Cerebellar nuclear complex (tissue), 1 donor: ENCODE data around the gene GARRE1.
"Not testable (repeated sequence)": the region's sequence is repeated elsewhere in the genome, so short reads cannot be mapped to it uniquely, and the experiment has no call there.

Experiments
- DNase-seq, 2 experiments: peaks; one replicate each; lab custom pipeline; 2025; lab: John Stamatoyannopoulos, UW

The GARRE1 gene

DNA sequence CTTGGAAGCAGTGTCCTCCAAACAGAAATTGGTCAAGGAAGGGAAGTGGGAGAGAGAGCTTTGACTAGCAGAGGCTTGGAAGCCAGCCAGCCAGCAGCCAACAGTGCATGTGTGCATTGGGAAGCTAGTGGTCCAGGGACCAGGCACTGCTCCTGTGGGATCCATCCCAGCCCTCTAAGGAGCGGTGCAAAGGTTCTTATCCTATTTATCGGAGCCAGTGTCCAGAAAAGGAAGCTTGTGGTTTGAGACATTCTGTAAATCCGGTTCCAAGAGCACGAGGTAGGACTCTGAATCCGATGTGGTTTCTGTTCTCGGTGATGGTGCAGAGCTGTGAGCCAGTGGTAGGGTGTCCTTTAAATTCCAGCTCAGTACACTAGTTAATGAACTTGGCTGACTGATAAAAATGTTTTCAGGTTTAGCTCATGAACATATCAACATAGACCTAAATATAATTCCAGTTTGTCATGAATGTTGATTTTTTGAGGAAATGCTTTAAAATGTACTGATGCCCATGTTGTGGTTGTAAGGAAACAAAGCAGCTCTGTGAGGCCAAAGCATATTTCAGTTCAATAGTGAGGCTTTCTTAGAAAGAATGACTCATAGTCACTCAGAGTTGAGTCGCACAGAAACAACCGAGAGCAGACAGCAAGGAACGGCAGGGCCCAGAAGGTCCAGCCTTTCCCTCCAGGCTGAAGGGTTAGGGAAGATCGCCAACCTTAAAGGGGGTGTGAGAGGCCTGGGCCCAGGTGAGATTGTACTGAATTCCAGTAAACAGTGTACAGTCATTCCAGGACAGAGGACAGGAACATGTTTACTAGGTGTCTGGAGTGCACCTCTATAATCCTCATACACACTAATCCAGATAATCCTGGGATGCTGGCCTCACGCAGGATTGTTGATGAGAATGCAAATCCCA, 21.5 kb upstream of the GARRE1 start:
- DNase-seq, result no peak

- DNase-seq, result no peak
Observed at GRCh38 chr19:34235425-34235940, 18.9 kb upstream of the GARRE1 start.

- no peak for DNase-seq
Observed at GRCh38 chr19:34236035-34236987, 18.0 kb upstream of the GARRE1 start.

GRCh38 chr19:34237283-34237682, 17.1 kb upstream of the GARRE1 start:
- no peak for DNase-seq

DNA sequence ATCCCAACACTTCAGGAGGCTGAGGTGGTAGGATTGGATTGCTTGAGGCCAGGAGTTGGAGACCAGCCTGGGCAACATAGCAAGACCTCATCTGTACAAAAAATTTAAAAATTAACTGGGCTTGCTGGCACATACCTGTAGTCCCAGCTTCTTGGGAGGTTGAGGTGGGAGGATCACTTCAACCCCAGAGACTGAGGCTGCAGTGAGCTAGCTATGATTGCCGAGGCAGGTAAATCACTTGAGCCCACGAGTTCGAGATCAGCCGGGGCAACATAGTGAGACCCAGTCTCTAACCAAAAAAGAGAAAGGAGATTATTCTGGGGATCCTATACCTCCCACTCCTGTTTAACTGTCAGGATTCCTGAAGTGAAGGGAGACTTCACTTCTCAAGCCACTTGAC, 16.4 kb upstream of the GARRE1 start:
- DNase-seq, result no peak

DNA sequence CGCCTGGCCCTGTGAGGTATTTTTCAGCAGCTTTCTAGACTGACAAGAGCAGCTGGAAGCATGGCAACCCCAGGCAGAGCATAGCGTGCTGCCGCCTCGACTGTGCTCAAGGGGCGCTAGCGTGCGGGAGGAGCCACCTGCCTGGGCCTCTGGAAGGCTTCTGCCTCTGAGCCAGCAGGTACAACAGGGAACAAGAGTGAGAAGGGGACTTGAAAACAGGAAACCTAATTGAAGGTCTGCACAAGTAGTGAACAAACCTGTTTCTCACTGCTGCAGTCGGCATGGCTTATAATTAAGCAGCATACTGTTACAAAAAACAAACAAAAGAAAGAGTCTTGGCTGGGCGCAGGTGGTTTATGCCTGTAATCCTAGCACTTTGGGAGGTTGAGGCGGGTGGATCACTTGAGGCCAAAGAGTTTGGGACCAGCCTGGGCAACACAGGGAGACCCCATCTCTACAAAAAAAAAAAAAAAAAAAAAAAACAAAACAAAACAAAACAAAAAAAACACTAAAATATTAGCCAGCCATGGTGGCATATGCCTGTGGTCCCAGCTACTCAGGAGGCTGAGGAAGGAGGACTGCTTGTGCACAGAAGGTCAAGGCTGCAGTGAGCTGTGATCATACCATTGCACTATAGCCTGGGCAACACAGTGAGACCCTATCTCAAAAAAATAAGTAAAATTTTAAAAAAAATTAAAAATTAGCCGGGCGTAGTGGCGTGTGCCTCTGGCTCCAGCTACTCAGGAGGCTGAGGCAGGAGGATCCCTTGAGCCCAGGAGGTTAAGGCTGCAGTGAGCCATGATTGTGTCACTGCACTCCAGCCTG, 12.6 kb upstream of the GARRE1 start:
- no peak for DNase-seq

DNA sequence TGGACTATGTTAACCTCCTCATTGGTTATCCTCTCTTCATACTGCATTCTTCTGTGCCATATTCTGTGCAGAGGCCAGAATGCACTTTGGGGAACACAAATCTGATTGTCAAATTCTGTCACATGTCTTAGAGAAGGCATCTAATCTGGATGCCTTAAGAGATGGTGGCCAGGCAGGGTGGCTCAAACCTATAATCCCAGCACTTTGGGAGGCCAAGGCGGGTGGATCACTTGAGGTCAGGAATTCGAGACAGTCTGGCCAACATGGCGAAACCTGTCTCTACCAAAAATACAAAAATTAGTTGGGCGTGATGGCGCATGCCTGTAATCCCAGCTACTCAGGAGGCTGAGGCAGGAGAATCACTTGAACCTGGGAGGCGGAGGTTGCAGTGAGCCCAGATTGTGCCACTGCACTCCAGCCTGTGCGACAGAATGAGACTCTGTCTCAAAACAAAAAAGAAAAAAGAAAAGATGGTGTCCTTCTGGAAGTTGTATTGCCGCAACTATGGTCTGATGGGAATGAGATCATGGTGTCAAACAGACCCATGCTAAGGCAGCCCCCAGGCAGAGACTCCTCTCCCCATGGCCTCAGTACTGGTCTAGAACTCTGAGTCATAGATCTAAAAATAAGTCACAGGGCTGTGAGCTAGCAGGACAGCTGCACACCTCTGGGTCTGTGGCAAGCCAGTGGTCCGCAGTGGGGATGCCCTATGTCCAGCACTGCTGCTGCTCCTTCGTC, 11.0 kb upstream of the GARRE1 start:
- DNase-seq, result not testable (repeated sequence)

DNA sequence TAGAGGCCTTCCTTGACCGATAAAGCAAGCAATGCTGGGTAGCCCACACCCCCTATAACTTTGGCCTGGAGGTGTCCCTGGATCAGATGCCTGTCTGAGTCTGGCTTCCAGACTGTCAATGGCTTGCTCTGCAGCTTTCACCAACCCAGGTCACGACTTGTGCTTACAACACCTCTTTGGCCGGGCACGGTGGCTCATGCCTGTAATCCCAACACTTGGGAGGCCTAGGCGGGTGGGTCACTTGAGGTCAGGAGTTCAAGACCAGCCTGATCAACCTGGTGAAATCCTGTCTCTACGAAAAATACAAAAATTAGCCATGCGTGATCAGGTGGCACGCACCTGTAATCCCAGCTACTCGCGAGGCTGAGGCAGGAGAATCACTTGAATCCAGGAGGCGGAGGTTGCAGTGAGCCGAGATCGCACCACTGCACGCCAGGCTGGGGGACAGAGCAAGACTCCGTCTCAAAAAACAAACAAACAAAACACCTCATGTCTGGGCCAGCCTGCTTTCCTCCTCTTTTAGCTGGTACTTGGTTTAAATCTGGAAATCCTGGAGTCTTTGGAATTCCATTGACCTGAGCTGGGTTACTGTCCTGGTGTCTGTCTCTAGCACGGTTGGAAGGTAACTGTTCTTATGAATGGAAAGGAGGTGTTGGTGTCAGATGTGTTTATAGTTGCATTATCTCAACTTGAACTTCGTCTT, 10.3 kb upstream of the GARRE1 start:
- no peak for DNase-seq

- no peak for DNase-seq
Observed at GRCh38 chr19:34244611-34245299, 9.6 kb upstream of the GARRE1 start.

- no peak for DNase-seq
Observed at GRCh38 chr19:34246340-34246739, 8.0 kb upstream of the GARRE1 start.

- DNase-seq, result no peak
Observed at GRCh38 chr19:34248941-34249340, 5.4 kb upstream of the GARRE1 start.

DNA sequence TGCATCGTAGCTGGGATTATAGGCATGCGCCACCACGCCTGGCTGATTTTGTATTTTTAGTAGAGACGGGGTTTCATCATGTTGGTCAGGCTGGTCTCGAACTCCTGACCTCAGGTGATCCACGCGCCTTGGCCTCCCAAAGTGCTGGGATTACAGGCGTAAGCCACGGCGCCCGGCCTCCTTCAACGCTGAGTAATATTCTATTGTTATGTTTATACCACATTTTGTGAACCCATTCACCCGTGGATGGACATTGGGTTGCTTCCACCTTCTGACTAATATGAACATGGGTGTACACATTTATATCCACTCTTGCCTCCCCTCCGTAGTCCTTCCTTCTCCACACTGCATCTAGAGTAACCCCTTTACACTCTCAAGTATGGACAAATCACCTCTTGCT, 1.2 kb upstream of the GARRE1 start:
- DNase-seq, result not testable (repeated sequence)

GRCh38 chr19:34253681-34254045, 691 bp upstream of the GARRE1 start:
- not testable (repeated sequence) for DNase-seq

DNA sequence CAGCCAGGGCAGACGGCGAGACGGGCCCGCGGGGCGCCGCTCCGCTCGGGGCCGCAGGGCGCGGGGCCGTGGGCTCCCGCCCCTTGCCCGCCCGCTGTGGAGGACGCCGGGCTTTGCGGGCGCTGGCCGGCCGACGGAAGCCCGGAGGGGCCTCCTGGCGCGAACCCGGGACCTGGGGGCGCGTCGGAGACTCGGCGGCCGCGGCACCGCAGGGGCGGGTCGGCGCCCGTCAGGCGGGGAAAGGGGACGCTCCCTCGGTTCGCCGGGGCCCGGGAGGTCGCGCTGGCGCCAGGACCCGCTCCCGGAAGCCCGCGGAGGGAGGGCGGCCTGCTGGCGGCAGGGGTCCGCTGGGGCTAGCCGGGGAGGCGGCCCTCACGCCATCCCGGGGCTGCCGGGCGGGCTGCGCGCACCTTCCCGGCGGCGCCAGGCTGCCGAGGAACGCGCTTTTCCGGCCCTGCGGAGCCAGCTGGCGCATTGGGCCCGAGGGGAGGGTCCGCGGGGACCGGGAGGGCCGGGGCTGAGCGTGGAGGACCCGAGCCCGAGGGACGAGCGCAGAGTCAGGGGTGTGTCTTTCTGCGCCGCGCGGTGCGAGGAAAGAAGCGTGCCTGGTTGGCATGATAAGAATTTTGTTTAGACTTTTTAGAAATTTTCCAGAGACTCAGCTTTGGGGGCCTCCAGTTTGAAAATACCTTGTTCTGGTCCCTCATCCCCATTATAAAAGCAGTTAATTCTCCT, 511 bp downstream of the GARRE1 start:
- DNase-seq, result no peak

- DNase-seq, result no peak
Observed at GRCh38 chr19:34255546-34255945, 1.2 kb downstream of the GARRE1 start.

DNA sequence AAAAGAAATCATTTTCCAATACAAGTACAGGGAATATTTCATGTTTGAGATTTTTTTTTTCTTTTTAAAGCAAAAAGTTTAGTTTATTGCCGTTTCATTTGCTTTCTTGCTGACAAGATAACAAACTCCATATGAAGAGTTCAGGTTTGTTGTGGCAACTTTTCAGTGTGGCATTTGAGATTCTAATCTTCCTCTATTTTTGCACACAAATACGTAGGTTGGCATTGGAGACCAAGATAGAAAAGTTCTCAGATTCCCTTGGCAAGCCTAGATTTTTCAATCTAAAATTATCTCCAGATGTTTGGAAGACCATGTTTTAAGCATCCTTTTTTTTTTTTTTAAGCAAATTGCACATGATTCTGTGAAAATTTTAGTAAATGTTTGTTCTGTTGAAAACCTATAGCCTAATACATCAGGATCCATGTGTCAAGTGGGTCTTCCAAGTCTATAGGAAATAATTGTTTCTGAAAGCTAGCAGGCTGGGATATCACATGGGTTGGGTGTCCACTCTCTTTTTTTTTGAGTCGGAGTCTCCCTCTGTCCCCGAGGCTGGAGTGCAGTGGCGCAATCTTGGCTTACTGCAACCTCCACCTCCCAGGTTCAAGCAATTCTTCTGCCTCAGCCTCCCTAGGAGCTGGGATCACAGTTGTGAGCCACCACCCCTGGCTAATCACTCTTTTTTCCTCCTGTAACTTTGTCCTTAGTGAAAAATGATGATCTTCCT, 2.6 kb downstream of the GARRE1 start:
- DNase-seq, result no peak

- DNase-seq, result no peak
Observed at GRCh38 chr19:34257559-34257924, 3.2 kb downstream of the GARRE1 start.

- no peak for DNase-seq
Observed at GRCh38 chr19:34259367-34260095, 5.2 kb downstream of the GARRE1 start.
